K562 (cell line): ENCODE results near the gene TLR8.

ENCODE experiments used
- JUNB ChIP-seq: fragments of 450-650 bp; formaldehyde crosslinking; conservative IDR thresholded peaks from 2 replicates; pipeline ENCODE4 v1.4.0; 2020; ENCODE audit warnings: mild to moderate bottlenecking
- PTTG1 ChIP-seq: fragments of 450-650 bp; IDR thresholded peaks from 2 replicates; pipeline ENCODE4 v1.6.1; 2016; ENCODE audit warnings: low read depth, mild to moderate bottlenecking, missing genetic modification characterization, missing compliant biosample characterization
- SAP30 ChIP-seq: fragments of 200-600 bp; sonication (generic); IDR thresholded peaks from 2 replicates; pipeline ENCODE4 v1.6.1; 2012; ENCODE audit warnings: borderline replicate concordance, low read depth, mild to moderate bottlenecking, moderate library complexity, low read length, control low read depth, inconsistent platforms; ENCODE audit not compliant: insufficient read depth, poor library complexity, severe bottlenecking
- SMAD1 ChIP-seq: fragments of 150-350 bp; IDR thresholded peaks from 2 replicates; pipeline ENCODE4 v1.6.1; 2014; ENCODE audit warnings: low read length, low read depth; ENCODE audit not compliant: partially characterized antibody
- SP1 ChIP-seq: sonication (generic); formaldehyde crosslinking; IDR thresholded peaks from 2 replicates; pipeline ENCODE4 v1.8.1; 2022; ENCODE audit warnings: mild to moderate bottlenecking, missing genetic modification reagents
- YY1 ChIP-seq, 3 experiments: IDR thresholded peaks; 2 replicates each; pipeline ENCODE4 v1.6.1; 2011; ENCODE audit warnings: low read length in 2 of 3, mild to moderate bottlenecking in 2 of 3, moderate library complexity in 2 of 3, borderline replicate concordance in 1 of 3, control low read depth in 1 of 3, low read depth in 1 of 3; ENCODE audit not compliant: insufficient read depth in 3 of 3, insufficient replicate concordance in 2 of 3, control insufficient read depth in 1 of 3, insufficient read length in 1 of 3; ENCODE audit errors: extremely low read depth in 1 of 3
- ZNF143 ChIP-seq: sonication (generic); formaldehyde crosslinking; IDR thresholded peaks from 2 replicates; pipeline ENCODE4 v1.9.0; 2022; ENCODE audit warnings: mild to moderate bottlenecking, missing genetic modification reagents
- ZNF445 ChIP-seq: fragments of 250-450 bp; sonication (Bioruptor Pico); IDR thresholded peaks from 2 replicates; pipeline ENCODE4 v1.4.0; 2020; ENCODE audit warnings: low read depth, mild to moderate bottlenecking, moderate library complexity
- TF ChIP-seq, protein P1 (sequence below): fragments of 150-350 bp; IDR thresholded peaks from 2 replicates; pipeline ENCODE4 v1.6.1; 2014; ENCODE audit warnings: low read depth, mild to moderate bottlenecking, low read length, borderline replicate concordance
- TF ChIP-seq, protein P2 (sequence below), 3 experiments: IDR thresholded peaks in 2 of 3; conservative IDR thresholded peaks in 1 of 3; 2 replicates each; pipeline ENCODE4 v1.5.1; 2011 to 2012; ENCODE audit warnings: low read length in 3 of 3, mild to moderate bottlenecking in 3 of 3, control low read depth in 2 of 3, improper control_type of control experiment in 1 of 3, inconsistent platforms in 1 of 3, low read depth in 1 of 3, mixed read lengths in 1 of 3, moderate library complexity in 1 of 3; ENCODE audit not compliant: insufficient read depth in 2 of 3

DNA sequence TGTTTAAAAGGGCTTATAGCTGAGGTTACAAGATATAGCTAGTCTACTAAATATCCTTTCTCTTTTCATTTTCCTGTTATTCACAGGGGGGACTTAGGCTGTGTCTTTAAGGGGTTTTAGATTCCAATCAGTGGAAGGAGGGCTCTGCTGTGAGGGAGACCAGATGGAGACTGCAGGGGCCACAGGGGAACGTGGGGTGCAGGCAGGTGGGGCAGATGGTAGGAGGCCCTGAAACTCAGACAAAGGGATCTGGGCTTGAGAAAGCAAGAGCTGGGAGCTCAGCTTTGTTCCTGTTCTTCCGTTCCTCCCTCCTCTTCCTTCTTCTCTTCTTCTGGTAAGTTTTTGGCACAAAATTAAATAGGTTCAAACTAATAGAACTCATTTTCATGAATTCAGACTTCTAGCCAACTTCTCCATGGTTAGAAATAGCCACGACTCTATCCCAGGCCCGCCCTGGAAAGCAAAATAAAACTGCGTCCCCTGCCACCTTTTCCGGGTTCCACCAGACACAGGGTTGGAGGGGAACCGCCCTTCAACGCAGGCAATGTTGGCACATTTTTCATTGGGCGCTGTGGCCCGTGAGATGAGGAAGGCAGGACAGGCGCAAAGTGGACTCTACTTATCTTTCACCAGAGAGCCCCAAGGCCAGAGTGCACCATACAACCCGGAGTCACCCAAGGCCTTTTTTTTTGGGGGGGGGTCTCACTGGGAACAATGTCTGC lies 65.0 kb downstream of the TLR8 start:
- TF ChIP-seq SP1 (CRISPR knock-in tag) (no peak), ZNF445 (CRISPR knock-in tag) (no peak), PTTG1 (tag) (no peak), ZNF143 (CRISPR knock-in tag) (no peak), YY1 (IDR thresholded peaks at IDR 0.05; ENCODE audit: borderline replicate concordance in 1 of 3, control insufficient read depth in 1 of 3, extremely low read depth in 1 of 3, insufficient read depth in 3 of 3, insufficient read length in 1 of 3, insufficient replicate concordance in 2 of 3, low read depth in 1 of 3, low read length in 2 of 3) (no peak), JUNB (CRISPR knock-in tag) (no peak), SAP30 (no peak), SMAD1 (no peak)
- TF ChIP-seq, protein P1, sequence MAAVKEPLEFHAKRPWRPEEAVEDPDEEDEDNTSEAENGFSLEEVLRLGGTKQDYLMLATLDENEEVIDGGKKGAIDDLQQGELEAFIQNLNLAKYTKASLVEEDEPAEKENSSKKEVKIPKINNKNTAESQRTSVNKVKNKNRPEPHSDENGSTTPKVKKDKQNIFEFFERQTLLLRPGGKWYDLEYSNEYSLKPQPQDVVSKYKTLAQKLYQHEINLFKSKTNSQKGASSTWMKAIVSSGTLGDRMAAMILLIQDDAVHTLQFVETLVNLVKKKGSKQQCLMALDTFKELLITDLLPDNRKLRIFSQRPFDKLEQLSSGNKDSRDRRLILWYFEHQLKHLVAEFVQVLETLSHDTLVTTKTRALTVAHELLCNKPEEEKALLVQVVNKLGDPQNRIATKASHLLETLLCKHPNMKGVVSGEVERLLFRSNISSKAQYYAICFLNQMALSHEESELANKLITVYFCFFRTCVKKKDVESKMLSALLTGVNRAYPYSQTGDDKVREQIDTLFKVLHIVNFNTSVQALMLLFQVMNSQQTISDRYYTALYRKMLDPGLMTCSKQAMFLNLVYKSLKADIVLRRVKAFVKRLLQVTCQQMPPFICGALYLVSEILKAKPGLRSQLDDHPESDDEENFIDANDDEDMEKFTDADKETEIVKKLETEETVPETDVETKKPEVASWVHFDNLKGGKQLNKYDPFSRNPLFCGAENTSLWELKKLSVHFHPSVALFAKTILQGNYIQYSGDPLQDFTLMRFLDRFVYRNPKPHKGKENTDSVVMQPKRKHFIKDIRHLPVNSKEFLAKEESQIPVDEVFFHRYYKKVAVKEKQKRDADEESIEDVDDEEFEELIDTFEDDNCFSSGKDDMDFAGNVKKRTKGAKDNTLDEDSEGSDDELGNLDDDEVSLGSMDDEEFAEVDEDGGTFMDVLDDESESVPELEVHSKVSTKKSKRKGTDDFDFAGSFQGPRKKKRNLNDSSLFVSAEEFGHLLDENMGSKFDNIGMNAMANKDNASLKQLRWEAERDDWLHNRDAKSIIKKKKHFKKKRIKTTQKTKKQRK: no peak
- TF ChIP-seq, protein P2, sequence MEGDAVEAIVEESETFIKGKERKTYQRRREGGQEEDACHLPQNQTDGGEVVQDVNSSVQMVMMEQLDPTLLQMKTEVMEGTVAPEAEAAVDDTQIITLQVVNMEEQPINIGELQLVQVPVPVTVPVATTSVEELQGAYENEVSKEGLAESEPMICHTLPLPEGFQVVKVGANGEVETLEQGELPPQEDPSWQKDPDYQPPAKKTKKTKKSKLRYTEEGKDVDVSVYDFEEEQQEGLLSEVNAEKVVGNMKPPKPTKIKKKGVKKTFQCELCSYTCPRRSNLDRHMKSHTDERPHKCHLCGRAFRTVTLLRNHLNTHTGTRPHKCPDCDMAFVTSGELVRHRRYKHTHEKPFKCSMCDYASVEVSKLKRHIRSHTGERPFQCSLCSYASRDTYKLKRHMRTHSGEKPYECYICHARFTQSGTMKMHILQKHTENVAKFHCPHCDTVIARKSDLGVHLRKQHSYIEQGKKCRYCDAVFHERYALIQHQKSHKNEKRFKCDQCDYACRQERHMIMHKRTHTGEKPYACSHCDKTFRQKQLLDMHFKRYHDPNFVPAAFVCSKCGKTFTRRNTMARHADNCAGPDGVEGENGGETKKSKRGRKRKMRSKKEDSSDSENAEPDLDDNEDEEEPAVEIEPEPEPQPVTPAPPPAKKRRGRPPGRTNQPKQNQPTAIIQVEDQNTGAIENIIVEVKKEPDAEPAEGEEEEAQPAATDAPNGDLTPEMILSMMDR (IDR thresholded peaks at IDR 0.05 in 2 of 3, conservative IDR thresholded peaks at IDR 0.05 in 1 of 3; ENCODE audit: insufficient read depth in 2 of 3, low read depth in 1 of 3, low read length in 3 of 3): no peak
